ENCODE measurements around the gene CARM1. TPM values are rescaled to one million over a fixed set of nuclear protein-coding genes. Genes with fewer than 3 reads are reported as not detected.

Gene CARM1
- total and polyA plus RNA-seq, 11 donors, result 22.4 to 39.5 (median 29.3) TPM

DNA sequence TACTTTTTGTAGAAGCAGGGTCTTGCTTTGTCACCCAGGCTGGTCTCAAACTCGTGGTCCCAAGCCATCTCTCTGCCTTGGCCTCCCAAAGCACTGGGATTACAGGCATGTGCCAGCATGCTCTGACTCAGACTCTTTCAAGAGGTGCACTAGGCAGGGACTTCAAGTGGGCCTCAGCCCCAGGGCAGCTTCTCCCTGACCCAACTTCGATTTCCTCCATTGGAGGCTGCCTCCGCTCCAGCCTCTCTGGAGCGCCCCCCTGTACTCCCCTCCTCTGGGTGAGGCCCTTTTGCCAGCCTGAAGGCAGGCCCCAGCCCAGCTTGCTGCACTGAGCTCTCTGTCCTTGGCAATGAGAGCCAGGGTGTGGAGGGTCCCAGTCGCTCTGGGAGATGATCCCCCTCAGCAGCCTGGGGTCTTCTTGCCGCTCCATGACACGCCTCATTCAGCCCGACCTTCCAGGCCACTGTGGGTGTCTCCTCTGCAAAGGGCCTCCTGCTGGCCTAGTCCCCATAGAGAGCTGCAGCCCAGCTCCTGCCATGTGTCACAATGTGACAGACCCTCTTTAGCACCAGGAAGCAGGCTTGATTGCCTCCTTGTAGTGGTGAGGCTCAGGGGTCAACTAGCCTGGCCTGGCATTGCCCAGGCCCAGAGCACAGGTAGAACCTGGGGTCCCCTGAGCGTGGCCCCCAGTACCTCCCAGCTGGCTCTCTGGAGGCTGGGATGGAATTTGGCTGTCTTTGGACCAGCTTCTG is 16.4 kb downstream of the CARM1 start:
- Histone ChIP-seq H3K4me1 (peaks cover 0 to 47% (median 19%) of the 10 kb centered on the region in 12 donors), H3K4me3 (no peak overlapping the region), H3K36me3 (no peaks in the 10 kb centered on the region), H3K27ac (peak overlapping the region in 2 of 12 donors; percentile 33 to 38), H3K9me3 (no peaks in the 10 kb centered on the region), H3K27me3 (no peaks in the 10 kb centered on the region)
- TF ChIP-seq, protein P1, sequence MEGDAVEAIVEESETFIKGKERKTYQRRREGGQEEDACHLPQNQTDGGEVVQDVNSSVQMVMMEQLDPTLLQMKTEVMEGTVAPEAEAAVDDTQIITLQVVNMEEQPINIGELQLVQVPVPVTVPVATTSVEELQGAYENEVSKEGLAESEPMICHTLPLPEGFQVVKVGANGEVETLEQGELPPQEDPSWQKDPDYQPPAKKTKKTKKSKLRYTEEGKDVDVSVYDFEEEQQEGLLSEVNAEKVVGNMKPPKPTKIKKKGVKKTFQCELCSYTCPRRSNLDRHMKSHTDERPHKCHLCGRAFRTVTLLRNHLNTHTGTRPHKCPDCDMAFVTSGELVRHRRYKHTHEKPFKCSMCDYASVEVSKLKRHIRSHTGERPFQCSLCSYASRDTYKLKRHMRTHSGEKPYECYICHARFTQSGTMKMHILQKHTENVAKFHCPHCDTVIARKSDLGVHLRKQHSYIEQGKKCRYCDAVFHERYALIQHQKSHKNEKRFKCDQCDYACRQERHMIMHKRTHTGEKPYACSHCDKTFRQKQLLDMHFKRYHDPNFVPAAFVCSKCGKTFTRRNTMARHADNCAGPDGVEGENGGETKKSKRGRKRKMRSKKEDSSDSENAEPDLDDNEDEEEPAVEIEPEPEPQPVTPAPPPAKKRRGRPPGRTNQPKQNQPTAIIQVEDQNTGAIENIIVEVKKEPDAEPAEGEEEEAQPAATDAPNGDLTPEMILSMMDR (IDR thresholded peaks at IDR 0.05), result no peak
- TF ChIP-seq POLR2A (IDR thresholded peaks at IDR 0.05), result no peak
- ATAC-seq (peak in 1 of 4 donors; percentile 5), DNase-seq (no peak)
- intact Hi-C loops (cut with DNase I), result no loop called here
- 81 to 95% (median 87%) methylated on average over 8 to 9 of the region's 9 CpGs for WGBS, 4 donors

- DNase-seq (no peak), ATAC-seq (no peak)
- intact Hi-C loops (cut with DNase I), result no loop called here
- Histone ChIP-seq H3K4me1 (peaks cover 0 to 48% (median 18%) of the 10 kb centered on the region in 12 donors), H3K36me3 (no peaks in the 10 kb centered on the region), H3K4me3 (no peak overlapping the region), H3K9me3 (no peaks in the 10 kb centered on the region), H3K27me3 (no peaks in the 10 kb centered on the region), H3K27ac (peak overlapping the region in 1 of 12 donors; percentile 17)
- TF ChIP-seq, protein P1 (IDR thresholded peaks at IDR 0.05), result no peak
- no peak for TF ChIP-seq POLR2A (IDR thresholded peaks at IDR 0.05)
- 72 to 74% (median 74%) methylated on average over 13 of the region's 13 CpGs for WGBS, 4 donors
Measured at GRCh38 chr19:10888421-10888866, 17.1 kb downstream of the CARM1 start.

- Histone ChIP-seq H3K4me3 (no peak overlapping the region), H3K9me3 (no peaks in the 10 kb centered on the region), H3K4me1 (peaks cover 0 to 50% (median 18%) of the 10 kb centered on the region in 12 donors), H3K27me3 (no peaks in the 10 kb centered on the region), H3K27ac (no peak overlapping the region), H3K36me3 (no peaks in the 10 kb centered on the region)
- ATAC-seq, result no peak
- TF ChIP-seq POLR2A (IDR thresholded peaks at IDR 0.05), result no peak
- intact Hi-C loops (cut with DNase I), result no loop called here
- WGBS, 4 donors, result 93 to 98% (median 95%) methylated on average over 4 of the region's 4 CpGs
- no peak for DNase-seq
Measured at GRCh38 chr19:10889880-10890279, 18.5 kb downstream of the CARM1 start.

- Histone ChIP-seq H3K36me3 (no peaks in the 10 kb centered on the region), H3K27me3 (no peaks in the 10 kb centered on the region), H3K4me3 (no peak overlapping the region), H3K4me1 (peaks cover 0 to 56% (median 22%) of the 10 kb centered on the region in 12 donors), H3K9me3 (no peaks in the 10 kb centered on the region), H3K27ac (peak overlapping the region in 4 of 12 donors; percentile 14 to 18 (median 16))
- peak in 3 of 4 donors; percentile 24 to 50 (median 38) for ATAC-seq
- intact Hi-C loops (cut with DNase I), result no loop called here
- DNase-seq, result peak in 2 of 5 donors; percentile 43 to 54
- 56 to 67% (median 62%) methylated on average over 20 to 21 of the region's 21 CpGs for WGBS, 4 donors
- TF ChIP-seq, protein P1 (IDR thresholded peaks at IDR 0.05), result no peak
- no peak for TF ChIP-seq POLR2A (IDR thresholded peaks at IDR 0.05)
Measured at GRCh38 chr19:10891405-10892086, 20.2 kb downstream of the CARM1 start.
